ENCODE measurements around the gene POLA1.
"Not testable (repeated sequence)": the region's sequence is repeated elsewhere in the genome, so short reads cannot be mapped to it uniquely, and the experiment has no call there.

The POLA1 gene, protein sequence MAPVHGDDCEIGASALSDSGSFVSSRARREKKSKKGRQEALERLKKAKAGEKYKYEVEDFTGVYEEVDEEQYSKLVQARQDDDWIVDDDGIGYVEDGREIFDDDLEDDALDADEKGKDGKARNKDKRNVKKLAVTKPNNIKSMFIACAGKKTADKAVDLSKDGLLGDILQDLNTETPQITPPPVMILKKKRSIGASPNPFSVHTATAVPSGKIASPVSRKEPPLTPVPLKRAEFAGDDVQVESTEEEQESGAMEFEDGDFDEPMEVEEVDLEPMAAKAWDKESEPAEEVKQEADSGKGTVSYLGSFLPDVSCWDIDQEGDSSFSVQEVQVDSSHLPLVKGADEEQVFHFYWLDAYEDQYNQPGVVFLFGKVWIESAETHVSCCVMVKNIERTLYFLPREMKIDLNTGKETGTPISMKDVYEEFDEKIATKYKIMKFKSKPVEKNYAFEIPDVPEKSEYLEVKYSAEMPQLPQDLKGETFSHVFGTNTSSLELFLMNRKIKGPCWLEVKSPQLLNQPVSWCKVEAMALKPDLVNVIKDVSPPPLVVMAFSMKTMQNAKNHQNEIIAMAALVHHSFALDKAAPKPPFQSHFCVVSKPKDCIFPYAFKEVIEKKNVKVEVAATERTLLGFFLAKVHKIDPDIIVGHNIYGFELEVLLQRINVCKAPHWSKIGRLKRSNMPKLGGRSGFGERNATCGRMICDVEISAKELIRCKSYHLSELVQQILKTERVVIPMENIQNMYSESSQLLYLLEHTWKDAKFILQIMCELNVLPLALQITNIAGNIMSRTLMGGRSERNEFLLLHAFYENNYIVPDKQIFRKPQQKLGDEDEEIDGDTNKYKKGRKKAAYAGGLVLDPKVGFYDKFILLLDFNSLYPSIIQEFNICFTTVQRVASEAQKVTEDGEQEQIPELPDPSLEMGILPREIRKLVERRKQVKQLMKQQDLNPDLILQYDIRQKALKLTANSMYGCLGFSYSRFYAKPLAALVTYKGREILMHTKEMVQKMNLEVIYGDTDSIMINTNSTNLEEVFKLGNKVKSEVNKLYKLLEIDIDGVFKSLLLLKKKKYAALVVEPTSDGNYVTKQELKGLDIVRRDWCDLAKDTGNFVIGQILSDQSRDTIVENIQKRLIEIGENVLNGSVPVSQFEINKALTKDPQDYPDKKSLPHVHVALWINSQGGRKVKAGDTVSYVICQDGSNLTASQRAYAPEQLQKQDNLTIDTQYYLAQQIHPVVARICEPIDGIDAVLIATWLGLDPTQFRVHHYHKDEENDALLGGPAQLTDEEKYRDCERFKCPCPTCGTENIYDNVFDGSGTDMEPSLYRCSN (N-terminal part only)
- 17.5 to 28.8 reads per million in 2 donors for total RNA-seq

DNA sequence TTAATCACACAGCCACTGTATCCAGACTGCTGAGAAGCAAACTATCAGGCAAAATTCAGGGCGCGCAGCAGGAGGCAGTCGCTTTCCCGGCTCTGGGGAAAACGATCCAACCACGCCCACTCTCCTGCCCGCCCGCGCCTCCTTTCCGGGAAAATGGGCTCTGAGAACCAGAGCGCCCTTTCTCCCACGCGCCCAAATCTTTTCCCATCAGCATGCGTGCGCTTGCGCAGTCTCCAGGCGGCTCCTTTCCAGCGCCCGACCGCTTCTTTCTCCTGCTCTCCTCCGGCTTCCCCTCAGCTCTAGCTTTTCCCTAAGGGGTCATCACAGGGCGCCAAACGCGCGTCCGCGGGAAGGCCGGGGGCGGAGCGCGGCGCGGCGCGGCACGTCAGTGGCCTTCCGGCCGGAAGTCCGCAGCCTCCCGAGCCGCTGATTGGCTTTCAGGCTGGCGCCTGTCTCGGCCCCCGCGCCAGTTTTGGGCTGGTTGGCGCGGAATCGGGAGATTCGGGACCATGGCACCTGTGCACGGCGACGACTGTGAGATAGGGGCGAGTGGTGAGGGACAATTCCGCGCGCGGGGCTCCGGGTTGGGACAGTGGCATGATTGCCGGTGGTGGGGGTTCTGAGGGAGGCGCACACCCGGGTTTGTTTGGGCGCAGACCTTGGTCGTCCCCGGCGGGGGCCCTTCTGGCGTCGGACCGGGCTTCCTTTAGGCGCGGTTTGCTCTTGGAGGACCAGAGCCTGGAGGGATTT is at the start of gene POLA1:
TSS of gene POLA1 (plus strand) at position 466 of the 750 bp plus-strand sequence. CDS start at position 510, 44 bp downstream.
- peak; percentile 29 to 87 (median 54) for DNase-seq

DNA sequence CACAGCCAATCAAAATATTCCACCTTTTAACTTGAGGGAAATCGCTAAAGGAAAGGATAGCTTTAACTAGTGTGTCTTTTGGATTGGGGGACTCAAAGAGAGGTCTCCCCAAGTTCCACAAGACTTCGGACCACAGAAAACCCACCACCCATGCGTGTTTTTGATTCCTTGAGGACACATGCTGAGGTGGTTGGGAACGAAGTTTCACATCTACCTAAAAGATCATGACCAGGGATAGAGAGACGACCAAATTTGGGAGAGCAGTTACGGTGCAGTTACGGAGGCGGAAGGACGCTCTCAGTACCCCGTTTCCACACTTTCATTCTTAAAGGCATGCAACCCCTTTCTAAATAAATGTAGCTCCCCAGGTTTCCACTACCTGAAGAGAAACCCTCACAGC is 47.7 kb upstream of the POLA1 start:
- DNase-seq, result no peak

DNA sequence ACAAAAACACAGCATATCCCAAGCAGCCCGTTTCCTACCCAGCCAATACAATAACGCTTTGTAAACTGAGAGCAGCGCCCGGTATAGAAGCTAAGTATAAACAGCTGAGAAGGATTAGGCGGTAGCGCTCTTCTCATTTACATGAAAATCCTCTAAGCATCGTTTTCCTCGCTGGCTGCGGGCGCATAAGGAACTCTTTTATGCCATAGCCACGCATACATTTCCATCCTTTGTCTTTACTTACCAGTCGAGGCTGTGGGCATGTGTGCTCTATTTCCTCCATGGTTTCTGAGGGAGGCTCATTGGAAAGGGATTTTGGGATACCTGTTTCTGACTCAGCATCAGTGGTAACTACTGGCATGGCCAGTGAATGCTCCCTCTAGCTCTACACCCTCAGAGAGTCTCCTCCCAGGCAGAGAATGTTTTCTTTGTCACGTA is 47.0 kb upstream of the POLA1 start:
- no peak for DNase-seq

DNA sequence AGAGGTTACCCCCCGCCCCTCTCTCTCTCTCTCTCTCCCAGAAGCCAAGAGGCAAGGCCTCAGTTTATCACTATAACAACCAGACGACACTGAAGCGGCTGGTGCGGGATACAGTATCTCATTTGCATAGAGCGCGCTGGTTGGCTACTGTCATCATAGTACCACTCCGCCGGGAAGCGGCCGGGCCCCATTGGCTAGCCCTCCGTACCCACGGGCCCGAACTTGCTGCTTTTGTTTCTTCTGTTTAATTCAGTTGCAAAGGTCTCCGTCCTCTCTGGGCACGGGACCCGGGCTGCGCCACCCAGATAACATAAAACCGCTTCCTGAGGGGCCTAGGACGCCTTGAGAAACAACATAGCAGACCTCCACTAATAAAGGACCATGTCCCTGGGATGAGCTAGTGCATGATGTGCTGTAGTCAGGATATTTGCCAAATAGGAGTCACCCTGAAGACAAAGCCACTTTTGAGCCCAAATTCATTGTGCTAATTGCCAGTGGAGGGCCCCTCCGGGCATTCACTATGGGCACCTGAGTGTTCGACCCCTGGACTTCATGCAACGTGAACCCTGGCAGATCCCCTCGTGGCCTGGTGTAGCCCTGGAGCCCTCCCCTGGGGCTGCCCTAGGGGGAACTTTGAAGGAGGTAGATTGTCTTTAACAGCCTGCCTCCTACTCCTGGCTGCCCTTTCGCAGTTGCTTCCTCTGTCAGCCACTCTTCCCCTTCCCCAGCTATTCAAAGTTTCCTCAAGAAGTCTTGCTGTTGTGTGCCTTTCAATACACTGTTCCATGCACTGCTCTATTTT is 46.3 kb upstream of the POLA1 start, which contains the start of gene PCYT1B:
TSS of gene PCYT1B (minus strand) at position 91 of the 802 bp plus-strand sequence. CDS start 242 bp downstream, outside the sequence.
- DNase-seq, result peak; percentile 8 to 81 (median 31)

DNA sequence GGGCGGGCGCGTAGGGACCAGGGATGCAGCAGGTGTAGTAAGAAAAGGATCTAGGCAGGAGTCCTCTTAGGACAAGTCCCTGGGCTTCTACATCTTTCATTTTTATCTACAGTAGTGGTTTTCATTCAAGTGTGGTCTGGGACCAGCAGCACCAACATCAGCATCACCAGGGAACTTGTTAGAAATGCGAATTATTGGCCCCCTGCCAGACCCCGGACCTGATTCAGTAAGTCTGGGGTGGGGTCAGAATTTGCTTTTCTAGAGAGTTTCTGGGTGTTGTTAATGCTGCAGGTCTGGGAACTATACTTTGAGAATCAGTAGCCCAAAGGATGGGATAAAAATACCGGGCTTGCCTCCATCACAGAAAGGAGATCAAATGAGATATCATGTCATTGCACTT is 45.2 kb upstream of the POLA1 start:
- no peak for DNase-seq

- DNase-seq, result no peak
These were observed 41.9 kb upstream of the POLA1 start for GRCh38 chrX:24651783-24652182.

GRCh38 chrX:24655679-24656078 is 38.0 kb upstream of the POLA1 start:
- not testable (repeated sequence) for DNase-seq

- no peak for DNase-seq
These were observed 35.9 kb upstream of the POLA1 start for GRCh38 chrX:24657671-24658386.

GRCh38 chrX:24658421-24658820 is 35.3 kb upstream of the POLA1 start:
- DNase-seq, result no peak

- no peak for DNase-seq
These were observed 34.6 kb upstream of the POLA1 start for GRCh38 chrX:24659106-24659505.

DNA sequence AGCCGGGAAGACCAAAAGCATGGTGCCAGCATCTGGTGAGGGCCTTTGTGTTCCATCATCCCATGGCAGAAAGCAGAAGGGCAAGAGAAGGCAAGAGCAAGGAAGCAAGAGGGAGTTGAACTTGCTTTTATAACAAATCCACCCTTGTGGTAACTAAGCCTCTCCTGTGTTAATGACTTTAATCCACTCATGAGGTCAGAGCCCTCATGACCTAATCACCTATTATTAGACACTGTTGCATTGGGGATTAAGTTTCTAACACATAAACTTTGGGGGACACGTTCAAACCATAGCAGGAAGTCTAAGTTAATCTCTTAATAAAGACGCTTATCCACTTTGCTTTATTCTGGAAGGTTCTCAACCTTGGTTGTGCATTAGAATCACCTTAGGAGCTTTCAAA is 34.1 kb upstream of the POLA1 start:
- no peak for DNase-seq

- no peak for DNase-seq
These were observed 32.4 kb upstream of the POLA1 start for GRCh38 chrX:24661292-24661691.

DNA sequence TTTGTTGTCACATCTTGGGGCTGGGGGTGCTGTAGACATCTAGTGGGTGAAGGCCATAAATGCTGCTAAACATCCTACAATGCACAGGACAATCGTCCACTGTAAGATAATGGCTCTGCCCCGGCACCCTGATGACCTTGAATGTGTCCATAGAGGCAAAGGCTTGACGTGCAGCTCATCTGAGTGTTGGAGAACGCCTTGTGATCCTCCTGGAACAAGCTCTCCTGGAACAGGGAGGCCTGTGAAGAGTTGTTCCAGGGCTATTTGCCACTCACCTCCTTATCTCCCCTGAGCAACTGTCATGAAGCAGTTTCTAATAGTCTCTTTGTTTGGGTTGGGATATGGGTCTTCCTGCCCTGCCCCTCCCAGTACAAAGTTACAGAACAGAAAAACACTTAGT is 31.4 kb upstream of the POLA1 start:
- DNase-seq, result no peak

- no peak for DNase-seq
These were observed 25.6 kb upstream of the POLA1 start for GRCh38 chrX:24668111-24668510.

DNA sequence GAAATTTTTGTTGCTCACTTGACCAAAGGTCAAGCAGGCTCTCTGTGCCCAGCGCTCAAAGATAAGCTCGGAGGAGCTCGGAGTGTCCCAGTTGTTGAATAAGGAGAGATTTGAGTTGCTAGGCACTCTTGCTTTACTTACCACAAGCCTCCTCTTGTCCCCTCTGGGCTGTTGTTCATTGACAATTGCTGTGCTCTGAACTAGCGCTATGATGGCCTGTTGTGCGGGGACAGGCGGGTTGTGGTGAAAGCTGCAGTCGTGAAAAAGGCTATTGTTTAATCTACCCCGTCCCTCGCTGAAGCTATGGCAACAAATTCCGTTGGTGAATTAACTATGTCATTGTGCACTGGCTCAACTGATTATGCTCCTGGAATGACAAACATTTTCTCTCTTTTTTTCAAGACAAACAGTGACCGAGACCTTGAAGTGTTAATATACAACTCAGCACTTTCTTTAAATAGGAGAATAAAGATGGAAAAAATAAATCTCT is 21.0 kb upstream of the POLA1 start:
- no peak for DNase-seq

- no peak for DNase-seq
These were observed 20.3 kb upstream of the POLA1 start for GRCh38 chrX:24673424-24673823.

GRCh38 chrX:24676403-24677024 is 17.2 kb upstream of the POLA1 start:
- peak in 1 of 5 experiments; percentile 10 for DNase-seq

- DNase-seq, result peak in 1 of 5 experiments; percentile 41
These were observed 10.8 kb upstream of the POLA1 start for GRCh38 chrX:24682739-24683432.

DNA sequence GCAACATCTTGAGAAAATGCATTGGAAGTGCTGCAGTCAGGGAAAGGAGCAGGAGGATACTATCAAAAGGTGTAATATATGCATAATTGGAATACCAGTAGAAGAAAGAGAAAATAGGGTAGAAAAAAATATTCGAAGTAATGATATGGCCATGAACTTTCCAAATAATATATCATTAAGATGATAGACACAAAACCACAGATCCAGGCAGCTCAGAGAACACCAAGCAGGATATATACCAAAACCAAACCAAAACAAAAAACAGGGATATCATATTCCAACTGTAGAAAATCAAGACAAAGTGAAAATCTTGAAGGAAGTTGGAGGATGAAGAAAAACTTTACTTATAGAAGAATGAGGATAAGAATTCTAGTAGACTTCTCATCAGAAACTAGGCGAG is 9.7 kb upstream of the POLA1 start:
- DNase-seq, result no peak
